IPS DF 6.9 (cell line): Measurements from ENCODE around the gene GPR31.

Experiments
- DNase-seq: peaks from one replicate; pipeline ENCODE4 v3.0.0-alpha.2; 2013; ENCODE audit warnings: low read depth, low spot score
- H3K27ac ChIP-seq: one replicate; pipeline ENCODE4 v1.5.1; 2013; ENCODE audit warnings: low read length, control low read depth
- H3K27me3 ChIP-seq: 2 replicates; pipeline ENCODE4 v1.6.1; 2013; ENCODE audit warnings: mild to moderate bottlenecking, low read length; ENCODE audit not compliant: control insufficient read depth, insufficient read depth
- H3K36me3 ChIP-seq: 2 replicates; pipeline ENCODE4 v1.6.1; 2013; ENCODE audit warnings: low read length; ENCODE audit not compliant: control insufficient read depth, insufficient read depth
- H3K4me1 ChIP-seq: 2 replicates; pipeline ENCODE4 v1.6.1; 2013; ENCODE audit warnings: low read length; ENCODE audit not compliant: control insufficient read depth, insufficient read depth
- H3K4me3 ChIP-seq: 2 replicates; pipeline ENCODE4 v1.5.1; 2013; ENCODE audit warnings: mild to moderate bottlenecking, low read length
- H3K9me3 ChIP-seq: 2 replicates; pipeline ENCODE4 v1.6.1; 2013; ENCODE audit warnings: low read length, inconsistent platforms; ENCODE audit not compliant: control insufficient read depth, insufficient read depth
- WGBS: extraction: QIAGEN DNeasy Blood & Tissue Kit; methylation state at CpG from one replicate; pipeline ENCODE4 v1.1.7; 2013; ENCODE audit warnings: mixed read lengths, missing lambda C conversion rate; ENCODE audit not compliant: insufficient read length, insufficient coverage; 5-methylcytosine and 5-hydroxymethylcytosine counted together

The GPR31 gene

DNA sequence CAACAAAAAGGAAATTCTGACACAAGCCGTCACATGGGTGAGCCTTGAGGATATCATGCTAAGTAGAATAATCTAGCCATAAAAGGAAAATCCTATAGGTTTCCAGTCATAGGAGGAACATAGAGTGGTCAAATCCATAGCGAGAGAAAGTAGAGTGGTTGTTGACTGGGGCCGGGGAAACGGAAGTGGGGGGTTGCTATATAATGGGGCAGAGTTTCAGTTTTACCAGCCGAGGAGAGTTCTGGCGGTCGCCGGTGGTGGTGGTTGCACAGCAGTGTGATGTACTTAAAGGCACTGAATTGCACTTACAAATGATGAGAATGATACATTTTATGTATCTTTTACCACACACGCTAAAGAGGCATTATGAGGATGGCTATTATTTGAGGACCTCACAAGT is 4.9 kb downstream of the GPR31 start:
- Histone ChIP-seq H3K4me1 (peaks cover under 1% of the 10 kb centered on the region), H3K9me3 (no peaks in the 10 kb centered on the region), H3K36me3 (peaks cover 3% of the 10 kb centered on the region; the same call in 1 of the 2 replicates), H3K4me3 (no peak overlapping the region), H3K27ac (no peak overlapping the region), H3K27me3 (no peaks in the 10 kb centered on the region)
- no peak for DNase-seq
- no CpG with 5 or more reads among the region's 9 CpGs for WGBS

DNA sequence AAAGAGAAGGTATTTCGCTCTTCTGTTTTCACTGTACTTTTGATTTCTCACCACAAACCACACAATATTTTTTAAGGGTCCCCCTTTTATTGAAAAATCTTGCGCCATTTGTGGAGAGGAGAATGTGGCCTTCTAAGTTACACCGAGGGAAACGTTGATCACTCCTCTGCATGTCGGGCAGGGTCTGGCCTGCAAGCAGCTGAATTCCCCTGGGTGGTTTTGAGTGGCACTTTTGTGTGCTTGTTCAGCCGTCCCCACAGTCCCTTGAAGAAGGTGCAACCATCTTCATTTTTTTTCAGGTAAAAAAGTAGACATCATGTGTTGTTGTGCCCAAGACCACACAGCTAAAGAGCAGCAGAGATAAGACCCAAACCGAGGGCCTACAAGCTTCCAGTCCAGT is 6.1 kb downstream of the GPR31 start:
- DNase-seq, result no peak
- peaks cover 5% of the 10 kb centered on the region for H3K4me1 ChIP-seq
- no CpG with 5 or more reads among the region's 7 CpGs for WGBS
- H3K27ac ChIP-seq, result no peak overlapping the region
- no peaks in the 10 kb centered on the region for H3K36me3 ChIP-seq
- no peaks in the 10 kb centered on the region for H3K27me3 ChIP-seq
- no peak overlapping the region for H3K4me3 ChIP-seq
- no peaks in the 10 kb centered on the region for H3K9me3 ChIP-seq

DNA sequence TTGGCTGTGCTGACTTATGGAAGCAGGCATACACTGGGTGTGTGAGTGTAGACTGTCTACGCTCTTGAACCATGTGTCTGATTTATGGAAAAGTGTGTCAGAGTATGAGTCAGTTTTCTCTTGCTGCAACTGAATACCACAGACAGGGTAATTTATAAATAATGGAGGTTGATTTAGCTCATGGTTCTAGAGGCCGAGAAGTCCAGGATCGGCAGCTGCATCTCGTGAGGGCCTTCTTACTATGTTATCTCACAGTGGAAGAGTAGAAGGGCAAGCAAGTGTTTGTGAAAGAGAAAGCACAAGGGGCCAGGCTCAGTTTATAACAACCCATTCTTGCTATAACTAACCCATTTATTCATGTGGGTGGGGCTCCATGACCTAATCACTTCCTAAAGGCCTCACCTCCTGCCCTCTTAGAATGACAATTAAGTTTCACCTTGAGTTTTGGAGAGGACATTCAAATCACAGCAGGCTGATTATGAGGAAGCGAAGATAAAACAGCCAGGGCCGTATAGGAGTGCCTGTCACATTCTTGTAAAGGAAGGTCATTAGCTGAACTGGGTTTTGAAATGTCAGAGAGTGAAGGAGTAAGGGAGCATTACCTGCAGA is 6.7 kb downstream of the GPR31 start:
- Histone ChIP-seq H3K27me3 (no peaks in the 10 kb centered on the region), H3K36me3 (no peaks in the 10 kb centered on the region), H3K4me1 (peaks cover 5% of the 10 kb centered on the region), H3K27ac (no peak overlapping the region), H3K9me3 (no peaks in the 10 kb centered on the region), H3K4me3 (no peak overlapping the region)
- WGBS, result no CpG with 5 or more reads among the region's 6 CpGs
- peak; percentile 41 for DNase-seq

DNA sequence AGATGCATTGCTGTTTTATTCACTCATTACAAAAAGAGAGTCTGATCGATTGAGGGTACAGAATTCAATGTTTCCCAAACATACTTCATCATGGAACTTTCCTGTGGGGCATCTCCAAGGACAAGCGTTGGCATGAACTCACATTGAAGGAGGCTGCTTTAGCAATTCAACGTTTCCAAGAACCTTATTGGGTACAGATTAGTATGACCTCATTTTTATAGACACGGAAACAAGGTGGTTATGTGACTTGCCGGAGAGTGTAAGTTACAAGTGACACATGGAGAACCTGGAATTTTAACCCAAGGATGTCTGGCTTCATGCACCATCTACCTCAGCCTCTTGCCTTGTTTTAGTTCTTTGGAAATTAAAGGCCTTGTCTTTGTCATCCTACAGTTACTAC is 8.8 kb downstream of the GPR31 start:
- WGBS, result no CpG with 5 or more reads among the region's 5 CpGs
- Histone ChIP-seq H3K27ac (no peak overlapping the region), H3K27me3 (no peaks in the 10 kb centered on the region), H3K4me3 (no peak overlapping the region), H3K9me3 (no peaks in the 10 kb centered on the region), H3K36me3 (no peaks in the 10 kb centered on the region), H3K4me1 (peaks cover 5% of the 10 kb centered on the region)
- no peak for DNase-seq

DNA sequence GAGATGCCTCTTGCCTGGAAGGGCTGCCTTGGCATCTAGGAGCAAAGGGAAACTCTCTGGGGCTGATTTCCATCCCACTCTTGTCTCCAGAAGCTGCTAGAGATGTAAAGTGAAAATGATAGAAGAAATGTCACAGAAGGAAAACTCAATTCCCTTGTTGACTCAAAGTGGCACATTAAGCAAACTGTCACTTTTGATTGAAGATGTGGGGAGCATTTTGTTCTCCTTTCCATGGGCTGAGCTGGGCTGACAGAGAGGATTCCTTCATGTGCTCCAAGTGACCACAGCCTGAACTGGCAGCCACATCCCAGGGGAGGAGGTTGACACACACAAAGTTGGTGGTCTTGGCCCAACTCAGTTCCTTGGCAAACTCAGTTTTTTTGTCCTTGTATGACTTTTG is 9.8 kb downstream of the GPR31 start:
- Histone ChIP-seq H3K36me3 (no peaks in the 10 kb centered on the region), H3K27ac (no peak overlapping the region), H3K4me3 (no peak overlapping the region), H3K27me3 (no peaks in the 10 kb centered on the region), H3K9me3 (no peaks in the 10 kb centered on the region), H3K4me1 (peaks cover 5% of the 10 kb centered on the region)
- DNase-seq, result no peak

DNA sequence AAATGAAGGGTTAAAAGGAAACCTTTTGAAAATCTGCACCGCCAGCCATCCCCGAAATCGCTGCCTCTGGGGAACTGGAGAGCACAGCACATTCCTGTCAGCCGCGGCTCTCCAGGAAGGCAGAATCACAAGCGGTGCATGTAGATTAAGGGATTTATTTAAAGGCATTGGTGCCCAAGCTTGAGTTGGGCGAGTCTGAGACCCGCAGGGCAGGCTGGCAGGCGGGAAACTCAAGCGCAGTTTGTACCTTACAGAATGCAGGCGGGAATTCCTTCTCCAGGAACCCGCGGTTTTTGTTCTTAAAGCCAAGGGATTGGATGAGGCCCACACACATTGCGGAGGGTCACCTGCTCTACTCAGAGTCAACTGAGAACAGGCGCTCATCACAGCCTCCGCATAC is 10.8 kb downstream of the GPR31 start:
- DNase-seq, result peak; percentile 50
- WGBS, result no CpG with 5 or more reads among the region's 16 CpGs
- H3K27ac ChIP-seq, result no peak overlapping the region
- no peaks in the 10 kb centered on the region for H3K36me3 ChIP-seq
- H3K9me3 ChIP-seq, result no peaks in the 10 kb centered on the region
- H3K4me3 ChIP-seq, result no peak overlapping the region
- no peaks in the 10 kb centered on the region for H3K27me3 ChIP-seq
- peaks cover 5% of the 10 kb centered on the region for H3K4me1 ChIP-seq

DNA sequence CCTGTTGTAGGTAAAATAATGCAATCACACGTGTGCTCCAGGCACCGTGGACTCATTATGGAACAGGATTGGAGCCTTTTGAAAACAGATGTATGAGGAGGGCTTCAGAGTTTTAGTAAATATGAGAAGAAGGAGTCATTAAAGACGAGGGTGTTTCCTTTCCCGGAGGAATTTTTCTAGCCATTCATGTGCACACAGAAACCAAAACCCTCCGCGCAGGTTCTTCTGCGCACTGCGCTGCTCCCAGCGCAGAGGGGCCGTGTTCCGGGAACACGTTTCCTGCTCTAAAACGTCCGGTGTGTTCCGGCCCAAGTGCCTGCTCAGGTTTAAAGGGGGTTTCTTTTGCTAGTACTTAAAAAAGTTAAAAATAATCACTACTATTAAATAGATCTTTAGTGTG is 11.6 kb downstream of the GPR31 start:
- Histone ChIP-seq H3K27ac (no peak overlapping the region), H3K9me3 (no peaks in the 10 kb centered on the region), H3K4me3 (no peak overlapping the region), H3K4me1 (peaks cover 5% of the 10 kb centered on the region), H3K36me3 (no peaks in the 10 kb centered on the region), H3K27me3 (no peaks in the 10 kb centered on the region)
- WGBS, result no CpG with 5 or more reads among the region's 15 CpGs
- DNase-seq, result no peak

DNA sequence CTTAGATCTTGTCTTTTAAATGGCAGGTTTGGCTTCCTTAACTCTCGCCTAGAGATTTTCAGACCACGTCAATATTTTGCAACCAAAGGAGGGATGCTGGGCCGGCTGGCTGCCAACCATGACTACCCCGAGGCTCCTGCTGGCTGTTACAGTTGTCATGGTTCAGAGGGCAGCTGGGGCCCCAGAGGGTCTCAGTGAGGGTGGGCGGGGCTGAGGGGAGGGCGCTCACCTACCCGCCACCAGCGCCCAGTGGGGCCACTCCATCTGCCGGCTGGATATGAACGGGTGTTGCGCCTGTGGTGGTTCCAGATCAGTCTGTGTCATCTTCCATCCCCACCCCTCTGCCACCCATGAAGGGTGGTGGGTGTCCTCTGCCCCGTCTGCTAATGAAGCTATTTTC is 12.3 kb downstream of the GPR31 start:
- H3K9me3 ChIP-seq, result no peaks in the 10 kb centered on the region
- no CpG with 5 or more reads among the region's 12 CpGs for WGBS
- no peak overlapping the region for H3K27ac ChIP-seq
- H3K27me3 ChIP-seq, result no peaks in the 10 kb centered on the region
- no peak for DNase-seq
- H3K4me1 ChIP-seq, result peaks cover 7% of the 10 kb centered on the region
- H3K36me3 ChIP-seq, result no peaks in the 10 kb centered on the region
- H3K4me3 ChIP-seq, result no peak overlapping the region

DNA sequence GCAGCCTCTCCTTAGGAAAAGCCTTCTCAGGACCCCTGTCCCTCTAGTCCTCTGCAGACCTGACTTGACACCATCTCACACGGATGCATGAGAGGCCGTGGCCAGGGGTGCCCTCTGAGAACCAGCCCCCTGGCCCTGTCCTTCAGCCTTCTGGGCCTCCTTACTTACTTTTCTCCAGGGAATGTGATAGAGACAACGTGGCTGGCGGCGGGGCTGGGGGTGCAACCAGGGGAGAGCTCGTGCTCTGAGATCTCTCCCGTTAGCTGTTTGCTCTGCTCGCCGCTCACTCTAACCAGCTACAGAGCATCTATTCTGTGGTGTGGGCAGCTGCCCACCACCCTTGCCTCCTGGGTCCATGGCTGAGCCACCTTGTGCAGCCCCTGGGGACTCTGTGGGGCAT is 14.7 kb downstream of the GPR31 start:
- Histone ChIP-seq H3K4me3 (no peak overlapping the region), H3K27me3 (no peaks in the 10 kb centered on the region), H3K9me3 (no peaks in the 10 kb centered on the region), H3K27ac (no peak overlapping the region), H3K4me1 (peaks cover 7% of the 10 kb centered on the region), H3K36me3 (no peaks in the 10 kb centered on the region)
- no peak for DNase-seq
- no CpG with 5 or more reads among the region's 9 CpGs for WGBS

DNA sequence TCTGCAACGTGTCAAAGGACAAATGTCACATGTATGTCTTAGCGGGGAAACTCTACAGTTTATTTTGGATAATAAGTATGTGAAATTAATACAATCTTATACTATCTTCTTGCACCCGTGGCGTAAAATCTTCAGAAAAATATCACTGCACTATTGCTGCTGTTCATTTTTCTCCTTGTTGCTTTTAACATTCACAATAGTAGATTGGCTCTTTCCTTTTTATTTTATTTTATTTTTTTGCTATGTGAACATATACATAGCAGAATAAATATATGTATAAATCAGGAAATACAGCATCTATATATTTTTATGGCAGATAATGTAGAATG is 15.4 kb downstream of the GPR31 start:
- no CpG with 5 or more reads among the region's 4 CpGs for WGBS
- Histone ChIP-seq H3K27ac (no peak overlapping the region), H3K36me3 (no peaks in the 10 kb centered on the region), H3K9me3 (no peaks in the 10 kb centered on the region), H3K4me1 (peaks cover 4% of the 10 kb centered on the region), H3K4me3 (no peak overlapping the region), H3K27me3 (no peaks in the 10 kb centered on the region)
- no peak for DNase-seq

DNA sequence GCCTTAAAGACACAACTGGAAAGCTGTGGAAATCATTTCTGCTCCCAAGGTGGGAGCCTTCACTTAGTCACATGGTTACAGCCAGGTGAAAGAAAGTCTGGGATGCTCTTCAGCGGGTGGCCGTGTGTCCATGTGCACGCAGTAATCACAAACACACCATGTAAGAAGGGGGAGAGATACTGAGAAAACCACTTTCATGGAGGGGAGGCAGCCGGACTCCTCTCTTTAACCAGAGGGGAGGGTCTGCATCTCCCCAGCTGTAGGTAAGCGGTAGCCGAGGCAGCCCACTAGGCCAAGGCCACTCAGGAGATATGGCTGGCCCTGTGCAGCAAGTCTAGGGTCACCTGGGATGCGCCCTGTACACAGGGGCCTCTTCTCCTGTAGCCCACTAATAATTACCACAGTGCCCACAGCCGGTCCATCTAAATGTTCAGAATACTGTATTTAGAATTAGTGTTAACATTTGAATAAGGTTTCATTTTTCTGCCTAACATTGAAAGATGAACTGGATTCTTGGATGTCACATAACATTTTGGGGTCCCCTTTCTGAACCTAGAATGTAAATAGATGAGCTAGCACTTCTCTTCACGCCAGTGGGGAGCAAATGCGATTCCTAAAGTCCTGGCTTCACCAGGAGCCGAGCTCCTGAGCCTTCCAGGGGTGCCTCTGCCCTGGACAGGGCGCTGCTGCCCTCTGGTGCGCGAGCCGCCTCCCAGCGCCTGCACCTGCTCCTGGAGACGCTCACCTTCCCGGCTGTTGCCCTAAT is 15.9 kb downstream of the GPR31 start:
- Histone ChIP-seq H3K9me3 (no peaks in the 10 kb centered on the region), H3K4me3 (no peak overlapping the region), H3K27ac (no peak overlapping the region), H3K4me1 (peaks cover 2% of the 10 kb centered on the region; the same call in 1 of the 2 replicates), H3K36me3 (no peaks in the 10 kb centered on the region), H3K27me3 (no peaks in the 10 kb centered on the region)
- DNase-seq, result peak; percentile 48
- WGBS, result no CpG with 5 or more reads among the region's 18 CpGs
